MM.1S (cell line): Measurements from ENCODE around the gene METTL27.

Experiments used
- DNase-seq: peaks from one replicate; pipeline ENCODE4 v3.0.0-alpha.2; 2015
- H2AFZ ChIP-seq: fragments of 300-600 bp; sonication (generic); 2 replicates; pipeline ENCODE4 v1.6.0; 2016; ENCODE audit warnings: antibody characterized with exemption, low read length
- H3F3A ChIP-seq: fragments of 300-600 bp; sonication (generic); 2 replicates; pipeline ENCODE4 v1.6.1; 2016; ENCODE audit warnings: mild to moderate bottlenecking, antibody characterized with exemption, low read length, moderate library complexity, mixed read lengths; ENCODE audit not compliant: insufficient read depth
- H3K27ac ChIP-seq: fragments of 300-600 bp; sonication (generic); 2 replicates; pipeline ENCODE4 v1.5.1; 2016; ENCODE audit warnings: mild to moderate bottlenecking, low read length
- H3K27me3 ChIP-seq: fragments of 300-600 bp; sonication (generic); replicated peaks from 2 replicates; pipeline ENCODE4 v1.6.0; 2016; ENCODE audit warnings: low read length; ENCODE audit not compliant: insufficient read depth
- H3K36me3 ChIP-seq: fragments of 300-600 bp; sonication (generic); replicated peaks from 2 replicates; pipeline ENCODE4 v1.6.1; 2016; ENCODE audit warnings: mild to moderate bottlenecking, low read length, mixed read lengths; ENCODE audit not compliant: insufficient read depth
- H3K4me1 ChIP-seq: fragments of 300-600 bp; sonication (generic); 2 replicates; pipeline ENCODE4 v1.6.1; 2016; ENCODE audit warnings: low read length, mixed read lengths
- H3K4me2 ChIP-seq: fragments of 300-600 bp; sonication (generic); 2 replicates; pipeline ENCODE4 v1.6.0; 2016; ENCODE audit warnings: low read depth, low read length
- H3K4me3 ChIP-seq: fragments of 300-600 bp; sonication (generic); 2 replicates; pipeline ENCODE4 v1.5.1; 2016; ENCODE audit warnings: low read length, mixed read lengths
- H3K79me2 ChIP-seq: fragments of 300-600 bp; sonication (generic); 2 replicates; pipeline ENCODE4 v1.6.1; 2016; ENCODE audit warnings: mixed run types, low read length, mixed read lengths
- H3K9ac ChIP-seq: fragments of 300-600 bp; sonication (generic); 2 replicates; pipeline ENCODE4 v1.6.1; 2016; ENCODE audit warnings: low read length, mixed read lengths
- H3K9me2 ChIP-seq: fragments of 300-600 bp; sonication (generic); replicated peaks from 2 replicates; pipeline ENCODE4 v1.6.1; 2016; ENCODE audit warnings: mild to moderate bottlenecking, low read length, mixed read lengths; ENCODE audit not compliant: insufficient read depth
- H3K9me3 ChIP-seq: fragments of 300-600 bp; sonication (generic); replicated peaks from 2 replicates; pipeline ENCODE4 v1.6.1; 2016; ENCODE audit warnings: mild to moderate bottlenecking, low read length, mixed read lengths; ENCODE audit not compliant: insufficient read depth
- H4K20me1 ChIP-seq: fragments of 300-600 bp; sonication (generic); 2 replicates; pipeline ENCODE4 v1.6.1; 2016; ENCODE audit warnings: mild to moderate bottlenecking, low read length, moderate library complexity, mixed read lengths; ENCODE audit not compliant: insufficient read depth
- EZH2 ChIP-seq: fragments of 300-600 bp; sonication (generic); optimal IDR thresholded peaks from 2 replicates; pipeline ENCODE3; 2017; ENCODE audit warnings: low read depth, mild to moderate bottlenecking, antibody characterized with exemption, low read length, mixed read lengths
- EZH2phosphoT487 ChIP-seq: fragments of 300-600 bp; sonication (generic); IDR thresholded peaks from 2 replicates; pipeline ENCODE4 v1.6.1; 2018; ENCODE audit warnings: antibody characterized with exemption, low read length
- TF ChIP-seq, protein P1 (sequence below): fragments of 300-600 bp; sonication (generic); IDR thresholded peaks from 2 replicates; pipeline ENCODE4 v1.5.1; 2016; ENCODE audit warnings: antibody characterized with exemption, low read length, mixed read lengths

METTL27 gene

GRCh38 chr7:73888959-73889358 is 46.6 kb upstream of the METTL27 start:
- no peak for DNase-seq
- Histone ChIP-seq H3K4me2 (no peak overlapping the region), H3K79me2 (no peaks in the 10 kb centered on the region), H3K9ac (no peak overlapping the region), H3K27me3 (peaks cover 17% of the 10 kb centered on the region; the same call in 1 of the 2 replicates), H3K9me3 (no peaks in the 10 kb centered on the region), H2AFZ (no peak overlapping the region), H4K20me1 (no peaks in the 10 kb centered on the region), H3K36me3 (no peaks in the 10 kb centered on the region), H3K4me3 (no peak overlapping the region), H3F3A (no peaks in the 10 kb centered on the region), H3K9me2 (no peaks in the 10 kb centered on the region), H3K4me1 (no peaks in the 10 kb centered on the region), H3K27ac (no peak overlapping the region)
- TF ChIP-seq EZH2 (no peak), EZH2phosphoT487 (no peak)
- TF ChIP-seq, protein P1, sequence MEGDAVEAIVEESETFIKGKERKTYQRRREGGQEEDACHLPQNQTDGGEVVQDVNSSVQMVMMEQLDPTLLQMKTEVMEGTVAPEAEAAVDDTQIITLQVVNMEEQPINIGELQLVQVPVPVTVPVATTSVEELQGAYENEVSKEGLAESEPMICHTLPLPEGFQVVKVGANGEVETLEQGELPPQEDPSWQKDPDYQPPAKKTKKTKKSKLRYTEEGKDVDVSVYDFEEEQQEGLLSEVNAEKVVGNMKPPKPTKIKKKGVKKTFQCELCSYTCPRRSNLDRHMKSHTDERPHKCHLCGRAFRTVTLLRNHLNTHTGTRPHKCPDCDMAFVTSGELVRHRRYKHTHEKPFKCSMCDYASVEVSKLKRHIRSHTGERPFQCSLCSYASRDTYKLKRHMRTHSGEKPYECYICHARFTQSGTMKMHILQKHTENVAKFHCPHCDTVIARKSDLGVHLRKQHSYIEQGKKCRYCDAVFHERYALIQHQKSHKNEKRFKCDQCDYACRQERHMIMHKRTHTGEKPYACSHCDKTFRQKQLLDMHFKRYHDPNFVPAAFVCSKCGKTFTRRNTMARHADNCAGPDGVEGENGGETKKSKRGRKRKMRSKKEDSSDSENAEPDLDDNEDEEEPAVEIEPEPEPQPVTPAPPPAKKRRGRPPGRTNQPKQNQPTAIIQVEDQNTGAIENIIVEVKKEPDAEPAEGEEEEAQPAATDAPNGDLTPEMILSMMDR: no peak

DNA sequence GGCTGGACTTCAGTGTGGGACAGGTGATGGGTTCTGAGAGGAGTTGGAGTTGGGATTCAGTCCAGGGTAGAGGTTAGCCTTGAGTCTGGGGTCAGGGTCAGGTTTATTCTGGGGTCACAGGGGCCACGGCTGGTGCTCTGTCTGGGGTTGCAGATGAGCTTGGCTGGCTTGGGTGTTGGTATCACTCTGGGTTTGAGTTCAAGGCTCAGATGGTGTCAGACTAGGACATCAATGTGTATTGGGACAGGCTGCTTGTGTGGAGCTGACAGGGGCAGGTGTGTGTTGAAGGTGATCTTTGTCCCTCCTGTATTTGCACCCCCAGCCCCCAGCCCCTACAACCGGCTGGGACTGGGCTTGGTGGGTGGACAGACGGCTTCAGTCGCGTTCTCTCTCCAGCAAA is 45.4 kb upstream of the METTL27 start:
- H3K27me3 ChIP-seq: peaks cover 17% of the 10 kb centered on the region; the same call in 1 of the 2 replicates
- no peaks in the 10 kb centered on the region for H4K20me1 ChIP-seq
- H3K4me3 ChIP-seq: no peak overlapping the region
- no peaks in the 10 kb centered on the region for H3K4me1 ChIP-seq
- H3K27ac ChIP-seq: no peak overlapping the region
- H3K9me2 ChIP-seq: no peaks in the 10 kb centered on the region
- H3K4me2 ChIP-seq: no peak overlapping the region
- DNase-seq: no peak
- no peaks in the 10 kb centered on the region for H3K36me3 ChIP-seq
- H3K9ac ChIP-seq: no peak overlapping the region
- no peaks in the 10 kb centered on the region for H3K79me2 ChIP-seq
- H3K9me3 ChIP-seq: no peaks in the 10 kb centered on the region
- H3F3A ChIP-seq: no peaks in the 10 kb centered on the region
- H2AFZ ChIP-seq: no peak overlapping the region
- TF ChIP-seq EZH2 (no peak), EZH2phosphoT487 (no peak)
- TF ChIP-seq, protein P1: no peak

DNA sequence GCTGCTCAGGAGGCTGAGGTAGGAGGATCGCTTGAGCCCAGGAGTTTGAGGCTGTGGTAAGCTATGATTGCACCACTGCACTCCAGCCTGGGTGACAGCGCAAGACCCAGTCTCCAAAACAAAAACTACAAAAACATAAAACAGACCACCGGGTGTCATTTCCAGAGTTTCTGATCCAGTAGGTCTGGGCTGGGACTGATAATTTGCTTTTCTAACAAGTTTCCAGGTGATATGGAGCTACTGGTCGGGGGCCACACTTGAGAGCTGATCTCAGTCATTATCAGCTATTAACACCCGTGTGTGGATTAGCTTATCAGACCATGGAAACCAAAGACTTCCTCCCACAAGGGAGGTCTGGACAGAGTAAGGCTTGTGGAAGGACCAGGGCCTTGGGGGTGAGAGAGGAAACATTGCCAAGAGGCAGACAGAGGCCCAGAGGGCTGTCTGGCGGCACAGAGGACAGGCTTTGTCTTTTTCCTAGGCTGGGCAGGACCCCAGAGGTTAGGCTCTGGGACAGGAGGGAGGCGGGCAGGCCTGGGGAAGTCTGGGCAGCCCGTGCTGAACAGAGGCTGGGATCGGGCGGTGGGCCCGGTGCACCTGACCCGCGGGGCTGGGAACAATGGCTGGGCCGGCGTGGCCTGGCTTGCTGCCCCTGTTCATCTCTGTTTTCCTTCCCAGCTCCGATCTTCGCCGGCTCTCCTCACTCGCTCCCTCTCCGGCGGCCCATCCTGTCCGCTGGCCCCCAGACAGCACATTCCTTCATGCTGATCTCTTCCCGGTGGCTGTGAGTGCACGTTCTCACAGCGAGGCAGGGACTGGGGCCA is 43.9 kb upstream of the METTL27 start:
- H3F3A ChIP-seq: no peaks in the 10 kb centered on the region
- TF ChIP-seq, protein P1: no peak
- no peak overlapping the region for H3K4me2 ChIP-seq
- H3K9me2 ChIP-seq: no peaks in the 10 kb centered on the region
- no peak for DNase-seq
- no peaks in the 10 kb centered on the region for H3K4me1 ChIP-seq
- no peak overlapping the region for H3K9ac ChIP-seq
- H2AFZ ChIP-seq: no peak overlapping the region
- no peaks in the 10 kb centered on the region for H4K20me1 ChIP-seq
- H3K79me2 ChIP-seq: no peaks in the 10 kb centered on the region
- H3K9me3 ChIP-seq: no peaks in the 10 kb centered on the region
- peaks cover 23% of the 10 kb centered on the region for H3K27me3 ChIP-seq
- H3K36me3 ChIP-seq: no peaks in the 10 kb centered on the region
- H3K27ac ChIP-seq: no peak overlapping the region
- no peak overlapping the region for H3K4me3 ChIP-seq
